HepG2 (cell line): ENCODE results near the gene PARP14. TPM values are rescaled to one million over a fixed set of nuclear protein-coding genes. Genes with fewer than 3 reads are reported as not detected.

Experiments used
- ARID2 ChIP-seq: sonication (generic); formaldehyde crosslinking; IDR thresholded peaks from 2 replicates; pipeline ENCODE4 v1.8.1; 2022; ENCODE audit warnings: mild to moderate bottlenecking, missing genetic modification reagents, borderline replicate concordance
- GATAD2A ChIP-seq: IDR thresholded peaks from 2 replicates; pipeline ENCODE4 v1.6.1; 2016
- HNF4G ChIP-seq, 2 experiments: sonication (generic) in 1 of 2; formaldehyde crosslinking in 1 of 2; IDR thresholded peaks; 2 replicates each; pipeline versions ENCODE4 v1.4.0 to v1.6.1; 2011 to 2020; ENCODE audit warnings: borderline replicate concordance in 2 of 2, low read depth in 2 of 2, mild to moderate bottlenecking in 2 of 2, low read length in 1 of 2, missing genetic modification reagents in 1 of 2, moderate library complexity in 1 of 2
- ISL2 ChIP-seq: sonication (generic); formaldehyde crosslinking; IDR thresholded peaks from 2 replicates; pipeline ENCODE4 v1.5.0; 2020; ENCODE audit warnings: missing genetic modification reagents
- JDP2 ChIP-seq: sonication (generic); formaldehyde crosslinking; IDR thresholded peaks from 2 replicates; pipeline ENCODE4 v1.8.1; 2022; ENCODE audit warnings: missing genetic modification reagents, borderline replicate concordance
- JUNB ChIP-seq: sonication (generic); formaldehyde crosslinking; IDR thresholded peaks from 2 replicates; pipeline ENCODE4 v1.8.0; 2022; ENCODE audit warnings: missing genetic modification reagents, mild to moderate bottlenecking, borderline replicate concordance
- REPIN1 ChIP-seq: sonication (generic); formaldehyde crosslinking; IDR thresholded peaks from 2 replicates; pipeline ENCODE4 v1.8.0; 2022; ENCODE audit warnings: missing genetic modification reagents, low read depth, mild to moderate bottlenecking, borderline replicate concordance
- SAP130 ChIP-seq: IDR thresholded peaks from 2 replicates; pipeline ENCODE4 v1.6.1; 2016; ENCODE audit warnings: low read depth
- SPEN ChIP-seq: sonication (generic); formaldehyde crosslinking; IDR thresholded peaks from 2 replicates; pipeline ENCODE4 v1.5.1; 2020; ENCODE audit warnings: low read depth, mild to moderate bottlenecking, missing genetic modification reagents
- STAT5B ChIP-seq: sonication (generic); formaldehyde crosslinking; IDR thresholded peaks from 2 replicates; pipeline ENCODE4 v1.4.0; 2020; ENCODE audit warnings: missing genetic modification reagents
- ZFP82 ChIP-seq: sonication (generic); formaldehyde crosslinking; IDR thresholded peaks from 2 replicates; pipeline ENCODE4 v1.5.1; 2020; ENCODE audit warnings: mild to moderate bottlenecking, missing genetic modification reagents, borderline replicate concordance
- ZMYM4 ChIP-seq: sonication (generic); formaldehyde crosslinking; IDR thresholded peaks from 2 replicates; pipeline ENCODE4 v1.8.1; 2023; ENCODE audit warnings: mild to moderate bottlenecking, missing genetic modification reagents
- ZNF564 ChIP-seq: sonication (generic); formaldehyde crosslinking; IDR thresholded peaks from 2 replicates; pipeline ENCODE4 v1.8.1; 2023; ENCODE audit warnings: mild to moderate bottlenecking, missing genetic modification reagents
- ZNF605 ChIP-seq: sonication (generic); formaldehyde crosslinking; IDR thresholded peaks from 2 replicates; pipeline ENCODE4 v1.8.0; 2022; ENCODE audit warnings: mild to moderate bottlenecking, missing genetic modification reagents
- ZNF607 ChIP-seq: sonication (generic); formaldehyde crosslinking; IDR thresholded peaks from 2 replicates; pipeline ENCODE4 v1.5.1; 2020; ENCODE audit warnings: missing genetic modification reagents, mild to moderate bottlenecking, borderline replicate concordance
- ZNF746 ChIP-seq: sonication (generic); formaldehyde crosslinking; IDR thresholded peaks from 2 replicates; pipeline ENCODE4 v1.8.0; 2022; ENCODE audit warnings: mild to moderate bottlenecking, missing genetic modification reagents
- polyA plus RNA-seq, 8 experiments: library from polyadenylated mRNA; depleted of rRNA in 3 of 8; stranded (reverse) in 7 of 8; unstranded in 1 of 8; fragments of >200 nt; fragmentation: Illumina TruSeq in 4 of 8; extraction: Trizol in 4 of 8; gene quantifications; 2 replicates each; pipeline versions ENCODE4 v1.2.1 to v1.2.3, GENCODE V29; 2011 to 2016; ENCODE audit warnings: low read depth in 4 of 8, missing spikeins in 1 of 8, mixed read lengths in 1 of 8; ENCODE audit not compliant: insufficient read depth in 1 of 8
- total RNA-seq, 5 experiments: library from RNA; depleted of rRNA; stranded (reverse); fragments of >200 nt; fragmentation: Illumina TruSeq; extraction: Trizol; gene quantifications; 2 replicates each; pipeline ENCODE4 v1.2.3, GENCODE V29; 2016; ENCODE audit warnings: low read depth in 1 of 5
- TF ChIP-seq, protein P1 (sequence below), 2 experiments: sonication (generic) in 1 of 2; formaldehyde crosslinking in 1 of 2; IDR thresholded peaks; 2 replicates each; pipeline versions ENCODE4 v1.4.0 to v1.6.1; 2018 to 2020; ENCODE audit warnings: missing genetic modification reagents in 2 of 2, borderline replicate concordance in 1 of 2, low read depth in 1 of 2, mild to moderate bottlenecking in 1 of 2, missing biosample characterization in 1 of 2
- TF ChIP-seq, protein P2 (sequence below): sonication (generic); formaldehyde crosslinking; IDR thresholded peaks from 2 replicates; pipeline ENCODE4 v1.4.0; 2020; ENCODE audit warnings: missing genetic modification reagents
- TF ChIP-seq, protein P3 (sequence below): sonication (generic); formaldehyde crosslinking; IDR thresholded peaks from 2 replicates; pipeline ENCODE4 v1.4.0; 2020; ENCODE audit warnings: missing genetic modification reagents
- TF ChIP-seq, protein P4 (sequence below): sonication (generic); formaldehyde crosslinking; IDR thresholded peaks from 2 replicates; pipeline ENCODE4 v1.4.0; 2020; ENCODE audit warnings: missing genetic modification reagents, mild to moderate bottlenecking, borderline replicate concordance

Gene PARP14
- total and polyA plus RNA-seq, 2 of the 13 experiments (the other 11 are each of a cell fraction or from before 2014, with no cell fraction given), result 9.0 to 19.1 TPM

DNA sequence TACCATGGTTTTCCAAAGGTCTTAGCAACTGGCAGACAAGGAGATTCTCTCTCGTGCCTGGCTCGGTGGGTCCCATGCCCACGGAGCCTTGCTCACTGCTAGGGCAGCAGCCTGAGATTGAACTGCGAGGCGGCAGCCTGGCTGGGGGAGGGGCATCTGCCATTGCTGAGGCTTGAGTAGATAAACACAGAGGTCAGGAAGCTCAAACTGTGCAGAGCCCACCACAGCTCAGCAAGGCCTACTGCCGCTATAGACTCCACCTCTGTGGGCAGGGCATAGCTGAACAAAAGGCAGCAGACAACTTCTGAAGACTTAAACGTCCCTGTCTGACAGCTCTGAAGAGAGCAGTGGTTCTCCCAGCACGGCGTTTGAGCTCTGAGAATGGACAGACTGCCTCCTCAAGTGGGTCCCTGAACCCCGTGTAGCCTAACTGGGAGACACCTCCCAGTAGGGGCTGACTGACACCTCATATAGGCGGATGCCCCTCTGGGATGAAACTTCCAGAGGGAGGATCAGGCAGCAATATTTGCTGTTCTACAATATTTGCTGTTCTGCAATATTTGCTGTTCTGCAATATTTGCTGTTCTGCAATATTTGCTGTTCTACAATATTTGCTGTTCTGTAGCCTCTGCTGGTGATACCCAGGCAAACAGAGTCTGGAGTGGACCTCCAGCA lies 29.3 kb upstream of the PARP14 start (continued):
- TF ChIP-seq ZNF605 (CRISPR knock-in tag) (peak; percentile 62), GATAD2A (CRISPR knock-in tag) (peak; percentile 98), ISL2 (CRISPR knock-in tag) (peak; percentile 95), ZFP82 (peak; percentile 72; the same call in 1 of the 2 replicates), STAT5B (CRISPR knock-in tag) (peak; percentile 91), ZNF564 (peak; percentile 94), ZNF746 (peak; percentile 90), ARID2 (CRISPR knock-in tag) (peak; percentile 86), HNF4G (IDR thresholded peaks at IDR 0.05; ENCODE audit: borderline replicate concordance, low read depth, low read length) (peak; percentile 68; the same call in 1 of the 2 replicates), HNF4G (CRISPR knock-in tag; IDR thresholded peaks at IDR 0.05; ENCODE audit: borderline replicate concordance, low read depth) (peak; percentile 70; the same call in 1 of the 2 replicates), REPIN1 (CRISPR knock-in tag) (peak; percentile 96), SPEN (CRISPR knock-in tag) (peak; percentile 61), JDP2 (CRISPR knock-in tag) (peak; percentile 88; the same call in 1 of the 2 replicates), ZMYM4 (CRISPR knock-in tag) (peak; percentile 72), ZNF607 (CRISPR knock-in tag) (peak; percentile 63; the same call in 1 of the 2 replicates), SAP130 (CRISPR knock-in tag) (peak; percentile 80), JUNB (CRISPR knock-in tag) (peak; percentile 80; the same call in 1 of the 2 replicates)
- TF ChIP-seq, protein P1, sequence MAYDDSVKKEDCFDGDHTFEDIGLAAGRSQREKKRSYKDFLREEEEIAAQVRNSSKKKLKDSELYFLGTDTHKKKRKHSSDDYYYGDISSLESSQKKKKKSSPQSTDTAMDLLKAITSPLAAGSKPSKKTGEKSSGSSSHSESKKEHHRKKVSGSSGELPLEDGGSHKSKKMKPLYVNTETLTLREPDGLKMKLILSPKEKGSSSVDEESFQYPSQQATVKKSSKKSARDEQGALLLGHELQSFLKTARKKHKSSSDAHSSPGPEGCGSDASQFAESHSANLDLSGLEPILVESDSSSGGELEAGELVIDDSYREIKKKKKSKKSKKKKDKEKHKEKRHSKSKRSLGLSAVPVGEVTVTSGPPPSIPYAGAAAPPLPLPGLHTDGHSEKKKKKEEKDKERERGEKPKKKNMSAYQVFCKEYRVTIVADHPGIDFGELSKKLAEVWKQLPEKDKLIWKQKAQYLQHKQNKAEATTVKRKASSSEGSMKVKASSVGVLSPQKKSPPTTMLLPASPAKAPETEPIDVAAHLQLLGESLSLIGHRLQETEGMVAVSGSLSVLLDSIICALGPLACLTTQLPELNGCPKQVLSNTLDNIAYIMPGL (CRISPR knock-in tag; IDR thresholded peaks at IDR 0.05; ENCODE audit: borderline replicate concordance in 1 of 2, low read depth in 1 of 2), result peak; percentile 27 to 74; a peak in 2 of 4 replicates
- TF ChIP-seq, protein P2, sequence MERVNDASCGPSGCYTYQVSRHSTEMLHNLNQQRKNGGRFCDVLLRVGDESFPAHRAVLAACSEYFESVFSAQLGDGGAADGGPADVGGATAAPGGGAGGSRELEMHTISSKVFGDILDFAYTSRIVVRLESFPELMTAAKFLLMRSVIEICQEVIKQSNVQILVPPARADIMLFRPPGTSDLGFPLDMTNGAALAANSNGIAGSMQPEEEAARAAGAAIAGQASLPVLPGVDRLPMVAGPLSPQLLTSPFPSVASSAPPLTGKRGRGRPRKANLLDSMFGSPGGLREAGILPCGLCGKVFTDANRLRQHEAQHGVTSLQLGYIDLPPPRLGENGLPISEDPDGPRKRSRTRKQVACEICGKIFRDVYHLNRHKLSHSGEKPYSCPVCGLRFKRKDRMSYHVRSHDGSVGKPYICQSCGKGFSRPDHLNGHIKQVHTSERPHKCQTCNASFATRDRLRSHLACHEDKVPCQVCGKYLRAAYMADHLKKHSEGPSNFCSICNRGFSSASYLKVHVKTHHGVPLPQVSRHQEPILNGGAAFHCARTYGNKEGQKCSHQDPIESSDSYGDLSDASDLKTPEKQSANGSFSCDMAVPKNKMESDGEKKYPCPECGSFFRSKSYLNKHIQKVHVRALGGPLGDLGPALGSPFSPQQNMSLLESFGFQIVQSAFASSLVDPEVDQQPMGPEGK (CRISPR knock-in tag), result peak; percentile 87
- TF ChIP-seq, protein P3, sequence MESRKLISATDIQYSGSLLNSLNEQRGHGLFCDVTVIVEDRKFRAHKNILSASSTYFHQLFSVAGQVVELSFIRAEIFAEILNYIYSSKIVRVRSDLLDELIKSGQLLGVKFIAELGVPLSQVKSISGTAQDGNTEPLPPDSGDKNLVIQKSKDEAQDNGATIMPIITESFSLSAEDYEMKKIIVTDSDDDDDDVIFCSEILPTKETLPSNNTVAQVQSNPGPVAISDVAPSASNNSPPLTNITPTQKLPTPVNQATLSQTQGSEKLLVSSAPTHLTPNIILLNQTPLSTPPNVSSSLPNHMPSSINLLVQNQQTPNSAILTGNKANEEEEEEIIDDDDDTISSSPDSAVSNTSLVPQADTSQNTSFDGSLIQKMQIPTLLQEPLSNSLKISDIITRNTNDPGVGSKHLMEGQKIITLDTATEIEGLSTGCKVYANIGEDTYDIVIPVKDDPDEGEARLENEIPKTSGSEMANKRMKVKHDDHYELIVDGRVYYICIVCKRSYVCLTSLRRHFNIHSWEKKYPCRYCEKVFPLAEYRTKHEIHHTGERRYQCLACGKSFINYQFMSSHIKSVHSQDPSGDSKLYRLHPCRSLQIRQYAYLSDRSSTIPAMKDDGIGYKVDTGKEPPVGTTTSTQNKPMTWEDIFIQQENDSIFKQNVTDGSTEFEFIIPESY (CRISPR knock-in tag), result peak; percentile 72; the same call in 1 of the 2 replicates
- TF ChIP-seq, protein P4, sequence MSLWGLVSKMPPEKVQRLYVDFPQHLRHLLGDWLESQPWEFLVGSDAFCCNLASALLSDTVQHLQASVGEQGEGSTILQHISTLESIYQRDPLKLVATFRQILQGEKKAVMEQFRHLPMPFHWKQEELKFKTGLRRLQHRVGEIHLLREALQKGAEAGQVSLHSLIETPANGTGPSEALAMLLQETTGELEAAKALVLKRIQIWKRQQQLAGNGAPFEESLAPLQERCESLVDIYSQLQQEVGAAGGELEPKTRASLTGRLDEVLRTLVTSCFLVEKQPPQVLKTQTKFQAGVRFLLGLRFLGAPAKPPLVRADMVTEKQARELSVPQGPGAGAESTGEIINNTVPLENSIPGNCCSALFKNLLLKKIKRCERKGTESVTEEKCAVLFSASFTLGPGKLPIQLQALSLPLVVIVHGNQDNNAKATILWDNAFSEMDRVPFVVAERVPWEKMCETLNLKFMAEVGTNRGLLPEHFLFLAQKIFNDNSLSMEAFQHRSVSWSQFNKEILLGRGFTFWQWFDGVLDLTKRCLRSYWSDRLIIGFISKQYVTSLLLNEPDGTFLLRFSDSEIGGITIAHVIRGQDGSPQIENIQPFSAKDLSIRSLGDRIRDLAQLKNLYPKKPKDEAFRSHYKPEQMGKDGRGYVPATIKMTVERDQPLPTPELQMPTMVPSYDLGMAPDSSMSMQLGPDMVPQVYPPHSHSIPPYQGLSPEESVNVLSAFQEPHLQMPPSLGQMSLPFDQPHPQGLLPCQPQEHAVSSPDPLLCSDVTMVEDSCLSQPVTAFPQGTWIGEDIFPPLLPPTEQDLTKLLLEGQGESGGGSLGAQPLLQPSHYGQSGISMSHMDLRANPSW (CRISPR knock-in tag), result peak; percentile 86; the same call in 1 of the 2 replicates
